Superior temporal gyrus (tissue), 1 donor: ENCODE measurements around the gene RBM34.
"Not testable (repeated sequence)": the region's sequence is repeated elsewhere in the genome, so short reads cannot be mapped to it uniquely, and the experiment has no call there.

Experiments used
- DNase-seq: peaks from one replicate; pipeline ENCODE4 v3.0.0-alpha.2; 2016; ENCODE audit errors: extremely low spot score

RBM34 gene

GRCh38 chr1:235112297-235113182 lies 48.5 kb downstream of the RBM34 start:
- no peak for DNase-seq

- no peak for DNase-seq
Measured at GRCh38 chr1:235111107-235111506, 49.9 kb downstream of the RBM34 start.

GRCh38 chr1:235108876-235109275 lies 52.2 kb downstream of the RBM34 start:
- no peak for DNase-seq

- DNase-seq: no peak
Measured at GRCh38 chr1:235108185-235108593, 52.9 kb downstream of the RBM34 start.

GRCh38 chr1:235107368-235108184 lies 53.5 kb downstream of the RBM34 start:
- no peak for DNase-seq

- DNase-seq: no peak
Measured at GRCh38 chr1:235106457-235106856, 54.6 kb downstream of the RBM34 start.

- no peak for DNase-seq
Measured at GRCh38 chr1:235105051-235106043, 55.7 kb downstream of the RBM34 start.

GRCh38 chr1:235102993-235103411 lies 58.0 kb downstream of the RBM34 start:
- DNase-seq: peak; percentile 67

- no peak for DNase-seq
Measured at GRCh38 chr1:235102259-235102582, 58.8 kb downstream of the RBM34 start.

- peak; percentile 40 for DNase-seq
Measured at GRCh38 chr1:235101558-235102258, 59.3 kb downstream of the RBM34 start.

GRCh38 chr1:235100194-235100772 lies 60.8 kb downstream of the RBM34 start:
- DNase-seq: no peak

- no peak for DNase-seq
Measured at GRCh38 chr1:235098991-235099390, 62.1 kb downstream of the RBM34 start.

GRCh38 chr1:235098547-235098946 lies 62.5 kb downstream of the RBM34 start:
- DNase-seq: no peak

GRCh38 chr1:235097501-235097900 lies 63.5 kb downstream of the RBM34 start:
- not testable (repeated sequence) for DNase-seq

GRCh38 chr1:235095938-235096562 lies 65.0 kb downstream of the RBM34 start:
- DNase-seq: no peak

GRCh38 chr1:235093696-235094592 lies 67.1 kb downstream of the RBM34 start:
- DNase-seq: peak; percentile 87

- peak; percentile 70 for DNase-seq
Measured at GRCh38 chr1:235093013-235093695, 67.9 kb downstream of the RBM34 start.

GRCh38 chr1:235092415-235092814 lies 68.6 kb downstream of the RBM34 start:
- DNase-seq: not testable (repeated sequence)

GRCh38 chr1:235092045-235092406 lies 69.0 kb downstream of the RBM34 start:
- not testable (repeated sequence) for DNase-seq
